GM23338 (cell line): Measurements from ENCODE around the gene PTGER2. TPM values are rescaled to one million over a fixed set of nuclear protein-coding genes. Genes with fewer than 3 reads are reported as not detected.
A peak's percentile ranks its signal among the peaks of the same experiment; 100 is the strongest.

Source experiments
- ATAC-seq: fragments of 200-7000 bp; cut with Tn5 transposase; 3 replicates; pipeline ENCODE4 v1.9.1; 2020
- DNase-seq: peaks from one replicate; pipeline ENCODE4 v3.0.0-alpha.2; 2015; ENCODE audit warnings: low spot score
- H2AFZ ChIP-seq: fragments of 200-600 bp; sonication (generic); 2 replicates; pipeline ENCODE4 v1.8.0; 2016; ENCODE audit warnings: antibody characterized with exemption, mild to moderate bottlenecking, moderate library complexity
- H3F3A ChIP-seq: fragments of 200-600 bp; sonication (generic); replicated peaks from 2 replicates; pipeline ENCODE4 v1.8.0; 2017; ENCODE audit warnings: antibody characterized with exemption, mixed run types, low read depth
- H3K27ac ChIP-seq: fragments of 200-600 bp; sonication (generic); 2 replicates; pipeline ENCODE4 v1.6.1; 2016; ENCODE audit warnings: low read depth
- H3K27me3 ChIP-seq: fragments of 200-600 bp; sonication (generic); 2 replicates; pipeline ENCODE4 v1.8.0; 2016; ENCODE audit warnings: mild to moderate bottlenecking, mixed run types, moderate library complexity; ENCODE audit not compliant: insufficient read depth
- H3K36me3 ChIP-seq: fragments of 200-600 bp; sonication (generic); 2 replicates; pipeline ENCODE4 v1.8.0; 2016; ENCODE audit warnings: mild to moderate bottlenecking; ENCODE audit not compliant: insufficient read depth
- H3K4me1 ChIP-seq: fragments of 200-600 bp; sonication (generic); 2 replicates; pipeline ENCODE4 v1.8.0; 2016; ENCODE audit warnings: mild to moderate bottlenecking, moderate library complexity; ENCODE audit not compliant: insufficient read depth
- H3K4me2 ChIP-seq: fragments of 200-600 bp; sonication (generic); 2 replicates; pipeline ENCODE4 v1.7.1; 2017; ENCODE audit warnings: mixed run types
- H3K4me3 ChIP-seq: fragments of 200-600 bp; sonication (generic); 2 replicates; pipeline ENCODE4 v1.6.1; 2016; ENCODE audit warnings: mixed run types
- H3K79me2 ChIP-seq: fragments of 200-600 bp; sonication (generic); replicated peaks from 2 replicates; pipeline ENCODE4 v1.8.0; 2017; ENCODE audit warnings: mild to moderate bottlenecking; ENCODE audit not compliant: insufficient read depth
- H3K9me2 ChIP-seq: fragments of 200-600 bp; sonication (generic); 2 replicates; pipeline ENCODE4 v1.8.0; 2017; ENCODE audit not compliant: insufficient read depth
- H4K20me1 ChIP-seq: fragments of 200-600 bp; sonication (generic); replicated peaks from 2 replicates; pipeline ENCODE4 v1.8.0; 2017; ENCODE audit warnings: mild to moderate bottlenecking; ENCODE audit not compliant: insufficient read depth
- H3K27ac Mint-ChIP-seq: 2 replicates; pipeline ENCODE4 v1.8.0; 2020; ENCODE audit warnings: inconsistent platforms, mild to moderate bottlenecking, moderate library complexity, mixed read lengths
- H3K27me3 Mint-ChIP-seq: 3 replicates; pipeline ENCODE4 v1.8.0; 2022; ENCODE audit warnings: low read depth, mild to moderate bottlenecking, moderate library complexity, mixed read lengths, inconsistent platforms; ENCODE audit not compliant: insufficient read depth, poor library complexity
- H3K36me3 Mint-ChIP-seq: 3 replicates; pipeline ENCODE4 v1.8.0; 2021; ENCODE audit warnings: low read depth, mild to moderate bottlenecking, inconsistent platforms, moderate library complexity, mixed read lengths
- H3K4me1 Mint-ChIP-seq: 3 replicates; pipeline ENCODE4 v1.8.0; 2020; ENCODE audit warnings: mild to moderate bottlenecking, inconsistent platforms, mixed read lengths
- H3K4me3 Mint-ChIP-seq: 3 replicates; pipeline ENCODE4 v1.8.0; 2021; ENCODE audit warnings: moderate library complexity, mild to moderate bottlenecking, inconsistent platforms, mixed read lengths
- H3K9me3 Mint-ChIP-seq: 3 replicates; pipeline ENCODE4 v1.8.0; 2020; ENCODE audit warnings: moderate library complexity, mild to moderate bottlenecking, inconsistent platforms, mixed read lengths
- ETS1 ChIP-seq: IDR thresholded peaks from 2 replicates; pipeline ENCODE4 v1.6.1; 2016; ENCODE audit warnings: antibody characterized with exemption
- EZH2 ChIP-seq: fragments of 200-600 bp; sonication (generic); IDR thresholded peaks from one replicate; pipeline ENCODE4 v1.8.0; 2017; ENCODE audit warnings: antibody characterized with exemption, mild to moderate bottlenecking, low read depth; ENCODE audit not compliant: unreplicated experiment
- JUNB ChIP-seq: IDR thresholded peaks from one replicate; pipeline ENCODE4 v1.6.1; 2016; ENCODE audit warnings: antibody characterized with exemption; ENCODE audit not compliant: unreplicated experiment
- NANOG ChIP-seq: IDR thresholded peaks from 2 replicates; pipeline ENCODE4 v1.6.1; 2016; ENCODE audit warnings: antibody characterized with exemption, borderline replicate concordance
- POLR2AphosphoS5 ChIP-seq: IDR thresholded peaks from 2 replicates; pipeline ENCODE4 v1.6.1; 2016; ENCODE audit warnings: antibody characterized with exemption, low read depth
- ZNF331 ChIP-seq: fragments of 250-450 bp; sonication (Bioruptor Pico); IDR thresholded peaks from 2 replicates; pipeline ENCODE4 v1.5.0; 2020; ENCODE audit warnings: low read depth, mild to moderate bottlenecking, moderate library complexity
- ZNF462 ChIP-seq: fragments of 250-450 bp; sonication (Bioruptor Pico); IDR thresholded peaks from 2 replicates; pipeline ENCODE4 v1.5.0; 2020; ENCODE audit warnings: mild to moderate bottlenecking, moderate library complexity
- polyA plus RNA-seq: library from polyadenylated mRNA; unstranded; fragments of >200 nt; fragmentation: Nextera tagmentation; extraction: Ambion mirVana; gene quantifications from 2 replicates; pipeline ENCODE4 v1.2.1, GENCODE V29; 2016
- total RNA-seq: library from RNA; depleted of rRNA; stranded (reverse); fragments of >200 nt; shearing (Covaris generic); gene quantifications from 2 replicates; pipeline ENCODE4 v1.2.3, GENCODE V29; 2014

Gene PTGER2
- total and polyA plus RNA-seq, 2 experiments from 2014 or later: 1.3 TPM

GRCh38 chr14:52355526-52355925 lies 41.4 kb downstream of the PTGER2 start (continued):
- TF ChIP-seq ZNF462 (CRISPR knock-in tag): no peak
- no peak for TF ChIP-seq ETS1
- no peak for TF ChIP-seq ZNF331 (CRISPR knock-in tag)
- TF ChIP-seq POLR2AphosphoS5: no peak
- no peak for TF ChIP-seq NANOG
- no peak for TF ChIP-seq JUNB
- TF ChIP-seq EZH2: no peak

- no peak overlapping the region for H3K4me3 ChIP-seq
- no peak overlapping the region for H3K27ac Mint-ChIP-seq
- H3K27me3 ChIP-seq: no peaks in the 10 kb centered on the region
- no peaks in the 10 kb centered on the region for H3F3A ChIP-seq
- no peaks in the 10 kb centered on the region for H3K9me2 ChIP-seq
- H3K27ac ChIP-seq: no peak overlapping the region
- no peak overlapping the region for H3K4me3 Mint-ChIP-seq
- DNase-seq: no peak
- no peaks in the 10 kb centered on the region for H3K4me1 ChIP-seq
- H4K20me1 ChIP-seq: no peaks in the 10 kb centered on the region
- no peaks in the 10 kb centered on the region for H3K4me1 Mint-ChIP-seq
- TF ChIP-seq EZH2: no peak
- TF ChIP-seq POLR2AphosphoS5: no peak
- TF ChIP-seq ZNF331 (CRISPR knock-in tag): no peak
- no peak for TF ChIP-seq ZNF462 (CRISPR knock-in tag)
- no peaks in the 10 kb centered on the region for H3K36me3 Mint-ChIP-seq
- peaks cover 2% of the 10 kb centered on the region for H3K27me3 Mint-ChIP-seq
- no peaks in the 10 kb centered on the region for H3K9me3 Mint-ChIP-seq
- no peaks in the 10 kb centered on the region for H3K79me2 ChIP-seq
- no peak for ATAC-seq
- H2AFZ ChIP-seq: 0 out of 2 replicates have a peak overlapping the region, but pooled peaks have one; percentile 14
- H3K4me2 ChIP-seq: no peak overlapping the region
- no peaks in the 10 kb centered on the region for H3K36me3 ChIP-seq
Observed at GRCh38 chr14:52356025-52356424, 41.9 kb downstream of the PTGER2 start.
